GM12872 (cell line): ENCODE results near the gene NEDD9.

Experiments
- CTCF ChIP-seq: IDR thresholded peaks from 3 replicates; pipeline ENCODE4 v1.5.1; 2011; ENCODE audit warnings: low read depth, mild to moderate bottlenecking, low read length, moderate library complexity; ENCODE audit not compliant: insufficient read depth

The NEDD9 gene

GRCh38 chr6:11164717-11165646, 67.5 kb downstream of the NEDD9 start:
- TF ChIP-seq CTCF = no peak

GRCh38 chr6:11163932-11164331, 68.5 kb downstream of the NEDD9 start:
- no peak for TF ChIP-seq CTCF

- TF ChIP-seq CTCF = no peak
These were observed 70.2 kb downstream of the NEDD9 start for GRCh38 chr6:11162262-11162661.

- TF ChIP-seq CTCF = no peak
These were observed 71.2 kb downstream of the NEDD9 start for GRCh38 chr6:11161031-11161956.

- no peak for TF ChIP-seq CTCF
These were observed 72.3 kb downstream of the NEDD9 start for GRCh38 chr6:11160199-11160598.

- TF ChIP-seq CTCF = no peak
These were observed 76.9 kb downstream of the NEDD9 start for GRCh38 chr6:11155589-11155988.

- no peak for TF ChIP-seq CTCF
These were observed 79.0 kb downstream of the NEDD9 start for GRCh38 chr6:11153447-11153846.
